NCI-H128 (cell line): ENCODE measurements around the gene NT5DC4.
"Not testable (repeated sequence)": the region's sequence is repeated elsewhere in the genome, so short reads cannot be mapped to it uniquely, and the experiment has no call there.

Source experiments
- DNase-seq: peaks from one replicate; lab custom pipeline; 2025; ENCODE audit not compliant: unreplicated experiment; lab: John Stamatoyannopoulos, UW

Gene NT5DC4

GRCh38 chr2:112699984-112700667 lies 20.7 kb upstream of the NT5DC4 start:
- DNase-seq: no peak

DNA sequence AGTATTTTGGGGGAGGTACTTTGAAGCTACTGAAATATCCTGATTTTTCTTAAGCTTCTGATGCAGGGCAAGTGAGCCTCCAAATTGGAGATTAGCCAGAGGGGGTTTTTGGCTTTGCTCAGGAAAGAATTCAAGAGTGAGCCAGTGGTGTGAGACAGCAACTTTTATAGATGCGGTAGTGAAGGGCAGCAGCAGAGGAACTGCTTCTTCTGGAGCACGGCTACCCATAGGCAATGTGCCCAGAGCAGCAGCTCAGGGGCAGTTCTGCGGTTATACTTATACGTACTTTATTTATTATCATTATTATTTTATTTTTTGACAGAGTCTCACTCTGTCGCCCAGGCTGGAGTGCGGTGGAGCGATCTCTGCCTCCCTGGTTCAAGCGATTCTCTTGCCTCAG lies 19.8 kb upstream of the NT5DC4 start:
- DNase-seq: no peak

- DNase-seq: no peak
Observed at GRCh38 chr2:112703684-112704083, 17.1 kb upstream of the NT5DC4 start.

GRCh38 chr2:112705575-112705974 lies 15.2 kb upstream of the NT5DC4 start:
- no peak for DNase-seq

GRCh38 chr2:112706170-112706664 lies 14.6 kb upstream of the NT5DC4 start:
- no peak for DNase-seq

DNA sequence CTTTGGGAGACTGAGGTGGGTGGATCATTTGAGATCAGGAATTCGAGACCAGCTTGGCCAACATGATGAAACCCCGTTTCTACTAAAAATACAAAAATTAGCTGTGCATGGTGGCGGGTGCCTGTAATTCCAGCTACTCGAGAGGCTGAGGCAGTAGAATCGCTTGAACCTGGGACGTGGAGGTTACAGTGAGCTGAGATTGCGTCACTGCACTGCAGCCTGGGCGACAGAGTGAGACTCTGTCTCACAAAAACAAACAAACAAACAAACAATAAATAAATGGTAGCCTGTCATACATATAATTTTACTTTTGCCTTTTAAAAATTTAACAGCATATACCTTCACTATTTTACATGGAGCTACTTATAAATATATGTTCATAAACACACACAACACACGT lies 13.9 kb upstream of the NT5DC4 start:
- not testable (repeated sequence) for DNase-seq

- DNase-seq: no peak
Observed at GRCh38 chr2:112708968-112709367, 11.9 kb upstream of the NT5DC4 start.

DNA sequence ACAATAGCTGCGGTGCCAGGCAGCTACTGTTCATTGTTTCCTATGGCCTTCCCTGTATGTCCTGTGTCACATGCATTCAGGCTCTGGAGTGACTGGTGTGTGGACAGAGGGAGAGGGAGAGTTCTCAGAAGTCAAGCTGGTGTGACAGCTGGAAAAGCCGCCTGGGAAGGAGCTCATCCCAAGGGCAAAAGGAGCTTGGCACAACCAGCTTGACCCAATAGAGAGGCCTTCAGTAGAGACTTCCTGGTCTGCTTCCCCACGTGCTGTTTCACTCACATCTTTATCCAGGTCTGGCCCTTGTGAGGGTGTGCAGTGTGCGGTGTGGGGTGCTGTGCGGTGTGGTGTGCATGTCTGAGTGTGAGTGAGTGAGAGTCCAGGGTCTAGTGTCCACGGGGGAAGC lies 11.1 kb upstream of the NT5DC4 start:
- no peak for DNase-seq

DNA sequence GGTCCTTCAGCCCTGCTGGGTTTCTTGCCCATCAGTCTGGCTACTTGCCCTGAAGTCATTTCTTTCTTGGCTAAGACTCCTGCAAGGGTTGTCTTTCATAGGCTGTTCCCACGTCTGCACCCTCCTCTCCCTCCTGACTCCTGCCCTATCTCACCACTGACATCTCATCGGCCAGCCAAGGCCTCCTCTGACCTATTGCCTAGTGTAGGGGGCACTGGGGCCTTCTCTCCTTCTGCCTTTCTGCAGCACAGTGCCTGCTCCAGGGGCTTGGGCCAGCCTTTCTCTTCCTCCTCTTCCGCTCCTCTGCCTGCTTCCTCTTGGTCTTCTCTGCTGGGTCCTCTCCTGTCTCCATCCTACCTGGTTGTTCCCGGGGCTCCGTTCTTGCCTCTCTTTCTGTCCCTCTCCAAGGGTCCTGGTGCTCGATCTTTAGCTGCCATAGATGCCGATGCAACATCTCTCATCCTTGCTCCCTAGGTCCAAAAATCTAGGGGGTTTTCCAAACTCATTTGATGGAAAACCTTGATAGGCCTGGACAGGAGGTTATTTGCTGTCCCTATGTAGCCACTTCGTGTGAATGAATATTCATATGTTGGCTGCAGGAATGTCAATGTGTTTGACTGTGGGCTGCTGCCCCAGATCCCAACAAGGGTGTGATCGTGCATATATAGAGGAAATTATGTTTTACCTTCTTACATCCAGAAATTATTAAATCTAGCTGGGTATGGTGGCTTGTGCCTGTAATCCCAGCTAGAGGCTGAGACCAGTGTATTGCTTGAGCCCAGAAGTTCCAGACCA lies 9.7 kb upstream of the NT5DC4 start:
- no peak for DNase-seq

- DNase-seq: no peak
Observed at GRCh38 chr2:112712465-112712864, 8.4 kb upstream of the NT5DC4 start.

DNA sequence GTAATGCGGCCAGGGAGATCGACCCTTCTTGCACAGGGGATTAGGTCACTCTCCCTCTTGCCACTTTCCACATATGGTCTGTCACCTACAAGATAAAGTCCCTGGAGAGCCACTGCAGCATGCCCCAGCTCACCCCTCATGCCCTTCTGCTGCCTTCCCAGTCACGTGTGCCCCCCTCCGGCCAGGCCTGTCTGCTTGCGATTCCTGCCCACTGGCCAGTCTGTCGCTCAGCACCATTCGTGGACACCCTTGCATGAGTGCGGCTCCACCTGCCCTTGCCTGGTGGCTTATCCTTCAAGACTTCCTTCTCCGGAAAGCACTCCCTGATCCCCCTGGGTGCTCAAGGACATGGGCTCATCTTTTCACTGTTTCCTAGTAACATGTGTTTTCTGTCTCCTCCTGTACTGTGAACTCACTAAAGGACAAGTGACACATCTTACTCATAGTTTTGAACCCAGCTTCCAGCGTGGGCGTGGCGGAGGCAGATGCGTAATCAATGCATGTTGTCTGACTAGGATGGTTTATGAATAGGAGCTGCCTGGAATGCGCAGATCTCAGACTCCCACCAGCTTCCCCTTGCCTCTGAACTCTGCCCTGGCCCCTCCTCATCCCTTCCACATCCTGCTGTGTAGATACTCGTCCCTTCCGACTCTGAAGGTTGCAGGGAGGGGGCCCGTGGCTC lies 7.8 kb upstream of the NT5DC4 start:
- no peak for DNase-seq

DNA sequence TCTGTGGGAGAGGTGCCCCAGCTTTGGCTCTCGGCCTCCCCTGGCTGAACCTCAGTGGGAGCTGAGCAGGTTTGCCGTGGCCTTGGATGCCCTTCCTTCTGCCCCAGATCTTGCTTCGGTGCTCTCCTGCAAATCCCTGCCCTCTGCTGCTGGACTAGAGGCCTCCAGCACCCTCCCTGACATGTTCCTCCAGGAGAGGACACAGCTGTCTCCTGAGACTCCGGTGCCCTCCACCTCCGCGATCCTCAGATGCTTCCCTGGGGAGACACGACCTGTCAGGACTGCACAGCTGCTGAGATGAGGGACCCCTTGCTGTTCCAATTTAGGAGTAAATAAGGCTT lies 7.3 kb upstream of the NT5DC4 start:
- no peak for DNase-seq

DNA sequence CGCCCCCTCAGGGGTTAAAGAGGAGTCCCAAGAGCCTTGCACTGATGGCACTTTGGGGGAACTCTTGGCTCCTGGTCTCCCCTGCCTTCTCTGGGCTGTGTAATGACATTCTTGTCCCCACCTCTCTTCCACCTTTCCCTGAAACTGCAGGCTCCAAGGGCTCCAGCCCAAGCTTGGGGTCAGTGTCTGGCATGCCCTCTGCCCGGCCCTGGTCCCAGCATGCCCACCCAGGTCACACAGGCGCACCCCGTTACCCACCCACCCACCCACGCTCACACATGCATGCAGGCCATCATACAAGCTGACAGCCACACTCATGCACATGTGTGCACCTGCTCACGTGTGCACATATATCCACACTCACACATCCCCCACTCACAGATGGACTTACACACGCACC lies 6.9 kb upstream of the NT5DC4 start:
- no peak for DNase-seq

GRCh38 chr2:112714331-112714730 lies 6.5 kb upstream of the NT5DC4 start:
- DNase-seq: no peak

- DNase-seq: no peak
Observed at GRCh38 chr2:112714836-112715631, 5.8 kb upstream of the NT5DC4 start.

- DNase-seq: not testable (repeated sequence)
Observed at GRCh38 chr2:112716094-112716493, 4.7 kb upstream of the NT5DC4 start.

GRCh38 chr2:112716826-112717352 lies 3.9 kb upstream of the NT5DC4 start:
- not testable (repeated sequence) for DNase-seq

- no peak for DNase-seq
Observed at GRCh38 chr2:112718863-112719370, 1.9 kb upstream of the NT5DC4 start.

DNA sequence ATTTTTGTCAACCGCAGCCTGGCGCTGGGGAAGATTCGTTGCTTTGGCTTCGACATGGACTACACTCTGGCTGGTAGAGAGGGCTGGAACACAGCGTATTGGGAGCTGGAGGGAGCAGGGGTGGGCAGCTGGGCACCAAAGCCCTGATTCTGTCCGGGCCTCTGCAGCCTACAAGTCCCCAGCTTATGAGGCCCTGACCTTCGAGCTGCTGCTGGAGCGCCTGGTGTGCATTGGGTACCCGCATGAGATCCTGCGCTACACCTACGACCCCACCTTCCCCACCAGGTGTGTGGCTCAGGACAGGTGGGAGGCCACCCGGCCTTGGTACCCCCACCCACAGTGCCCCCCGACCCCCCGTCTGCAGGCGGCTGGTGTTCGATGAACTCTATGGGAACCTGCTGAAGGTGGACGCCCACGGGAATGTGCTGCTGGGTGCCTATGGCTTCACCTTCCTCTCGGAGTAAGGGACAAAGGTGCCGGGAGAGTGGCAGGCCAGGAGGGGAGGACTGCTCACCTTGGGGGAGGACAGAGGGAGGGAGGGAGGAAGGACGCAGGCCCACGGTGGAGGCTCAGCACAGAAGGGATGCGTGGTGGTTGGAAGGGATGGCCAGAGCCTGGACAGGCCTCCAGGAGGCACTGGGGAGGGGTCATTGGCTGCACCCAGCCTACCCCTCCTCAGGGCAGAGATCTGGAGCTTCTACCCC lies 1.2 kb downstream of the NT5DC4 start:
- DNase-seq: no peak
